Chondrocyte (in vitro differentiated cells): Measurements from ENCODE around the gene PDZD2. TPM values are rescaled to one million over a fixed set of nuclear protein-coding genes. Genes with fewer than 3 reads are reported as not detected.

Experiments
- DNase-seq: peaks from one replicate; pipeline ENCODE4 v3.0.0; 2021; ENCODE audit warnings: mixed read lengths, low spot score
- H3K27ac Mint-ChIP-seq: one replicate; pipeline ENCODE4 v1.8.0; 2021; ENCODE audit warnings: mild to moderate bottlenecking, moderate library complexity, mixed read lengths; ENCODE audit not compliant: unreplicated experiment
- H3K27me3 Mint-ChIP-seq: 2 replicates; pipeline ENCODE4 v1.8.0; 2021; ENCODE audit warnings: low read depth, mixed read lengths
- H3K36me3 Mint-ChIP-seq: 2 replicates; pipeline ENCODE4 v1.8.0; 2021; ENCODE audit warnings: low read depth, mixed read lengths
- H3K4me1 Mint-ChIP-seq: 2 replicates; pipeline ENCODE4 v1.8.0; 2021; ENCODE audit warnings: low read depth, mild to moderate bottlenecking, mixed read lengths
- H3K4me3 Mint-ChIP-seq: one replicate; pipeline ENCODE4 v1.8.0; 2021; ENCODE audit warnings: mild to moderate bottlenecking, moderate library complexity, mixed read lengths; ENCODE audit not compliant: unreplicated experiment
- H3K9me3 Mint-ChIP-seq: 2 replicates; pipeline ENCODE4 v1.8.0; 2021; ENCODE audit warnings: low read depth, mixed read lengths
- total RNA-seq: library from RNA; stranded (reverse); gene quantifications from 3 replicates; pipeline ENCODE4 v1.2.1, GENCODE V29; 2021
- TF ChIP-seq, protein P1 (sequence below): fragments of 200-600 bp; sonication (generic); IDR thresholded peaks from 2 replicates; pipeline ENCODE4 v1.5.0; 2021; ENCODE audit warnings: antibody characterized with exemption, mild to moderate bottlenecking, moderate library complexity

The PDZD2 gene
- total RNA-seq, 1 donor from 2014 or later = 30.9 TPM

DNA sequence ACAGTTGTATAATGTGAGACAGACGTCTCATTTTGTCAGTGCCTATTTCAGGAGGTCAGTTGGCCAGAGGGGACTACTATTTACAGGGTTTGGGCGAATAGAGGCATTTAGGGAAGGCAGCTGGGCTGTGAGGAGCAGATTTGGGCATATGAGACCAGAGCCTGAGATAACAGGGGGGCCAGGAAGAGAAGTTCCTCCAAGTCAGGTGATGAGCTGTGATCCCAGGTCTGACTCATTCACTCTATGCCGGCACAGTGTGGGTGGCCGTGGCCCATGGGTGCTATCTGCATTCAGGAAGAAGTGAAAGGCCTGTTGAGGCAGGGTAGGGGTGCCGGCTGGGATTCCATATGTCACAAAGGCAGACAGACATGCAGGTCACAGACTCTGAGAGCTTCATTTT, 142.8 kb downstream of the PDZD2 start:
- TF ChIP-seq, protein P1, sequence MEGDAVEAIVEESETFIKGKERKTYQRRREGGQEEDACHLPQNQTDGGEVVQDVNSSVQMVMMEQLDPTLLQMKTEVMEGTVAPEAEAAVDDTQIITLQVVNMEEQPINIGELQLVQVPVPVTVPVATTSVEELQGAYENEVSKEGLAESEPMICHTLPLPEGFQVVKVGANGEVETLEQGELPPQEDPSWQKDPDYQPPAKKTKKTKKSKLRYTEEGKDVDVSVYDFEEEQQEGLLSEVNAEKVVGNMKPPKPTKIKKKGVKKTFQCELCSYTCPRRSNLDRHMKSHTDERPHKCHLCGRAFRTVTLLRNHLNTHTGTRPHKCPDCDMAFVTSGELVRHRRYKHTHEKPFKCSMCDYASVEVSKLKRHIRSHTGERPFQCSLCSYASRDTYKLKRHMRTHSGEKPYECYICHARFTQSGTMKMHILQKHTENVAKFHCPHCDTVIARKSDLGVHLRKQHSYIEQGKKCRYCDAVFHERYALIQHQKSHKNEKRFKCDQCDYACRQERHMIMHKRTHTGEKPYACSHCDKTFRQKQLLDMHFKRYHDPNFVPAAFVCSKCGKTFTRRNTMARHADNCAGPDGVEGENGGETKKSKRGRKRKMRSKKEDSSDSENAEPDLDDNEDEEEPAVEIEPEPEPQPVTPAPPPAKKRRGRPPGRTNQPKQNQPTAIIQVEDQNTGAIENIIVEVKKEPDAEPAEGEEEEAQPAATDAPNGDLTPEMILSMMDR = no peak
- Mint-ChIP-seq H3K9me3 (no peaks in the 10 kb centered on the region), H3K27ac (no peak overlapping the region), H3K36me3 (no peaks in the 10 kb centered on the region), H3K4me3 (no peak overlapping the region), H3K4me1 (no peaks in the 10 kb centered on the region), H3K27me3 (peaks cover 34% of the 10 kb centered on the region)
- DNase-seq = no peak

DNA sequence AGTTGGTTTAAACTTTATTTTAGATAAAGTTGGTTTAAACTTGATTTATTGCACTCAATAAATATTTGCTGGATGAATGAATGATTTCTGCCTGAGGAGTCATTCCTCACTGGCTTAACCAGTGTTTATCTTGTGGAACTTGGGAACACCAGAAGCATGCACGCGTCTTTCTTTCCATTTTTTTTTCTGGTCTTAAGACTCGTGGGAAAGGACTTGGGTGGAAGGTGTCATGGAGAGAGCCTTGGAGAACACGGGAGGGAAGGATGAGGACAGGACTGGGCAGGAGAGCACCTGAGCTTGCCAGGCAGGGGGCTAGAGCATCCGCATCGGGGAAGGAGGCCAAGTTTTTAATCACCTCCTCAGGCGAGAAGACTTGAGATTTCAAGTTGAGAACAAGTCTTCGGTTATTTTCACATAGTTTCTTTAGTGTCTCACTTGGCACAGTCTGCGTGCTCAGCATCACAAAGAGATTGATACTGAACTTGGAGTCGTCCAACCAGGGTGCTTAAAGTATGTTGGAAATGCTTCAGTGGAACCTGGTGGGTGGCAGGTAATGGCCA, 144.2 kb downstream of the PDZD2 start:
- Mint-ChIP-seq H3K4me1 (no peaks in the 10 kb centered on the region), H3K4me3 (no peak overlapping the region), H3K27me3 (peaks cover 36% of the 10 kb centered on the region), H3K9me3 (no peaks in the 10 kb centered on the region), H3K27ac (no peak overlapping the region), H3K36me3 (no peaks in the 10 kb centered on the region)
- TF ChIP-seq, protein P1 = no peak
- no peak for DNase-seq

DNA sequence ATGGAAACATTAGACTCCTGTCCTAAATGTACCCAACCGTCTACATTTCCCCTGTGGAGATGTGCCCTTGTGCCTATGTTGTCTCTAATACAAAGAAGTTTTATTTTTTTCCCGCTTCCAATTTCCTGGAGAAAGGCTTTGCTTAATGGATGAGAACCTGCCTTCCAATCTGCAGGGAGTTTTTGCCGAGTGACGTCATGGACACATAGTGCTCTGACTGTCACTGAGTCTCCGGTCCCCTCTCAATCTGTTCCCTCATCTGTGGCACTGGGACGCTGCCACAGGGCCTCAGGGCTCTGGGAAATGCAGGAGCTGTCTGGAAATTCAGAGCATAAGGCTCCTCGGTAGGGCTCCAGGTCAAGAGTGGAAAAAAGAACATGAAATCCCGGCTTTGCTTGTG, 144.8 kb downstream of the PDZD2 start:
- DNase-seq = no peak
- TF ChIP-seq, protein P1 = no peak
- Mint-ChIP-seq H3K4me1 (no peaks in the 10 kb centered on the region), H3K27me3 (peaks cover 33% of the 10 kb centered on the region), H3K36me3 (no peaks in the 10 kb centered on the region), H3K27ac (no peak overlapping the region), H3K9me3 (no peaks in the 10 kb centered on the region), H3K4me3 (no peak overlapping the region)

DNA sequence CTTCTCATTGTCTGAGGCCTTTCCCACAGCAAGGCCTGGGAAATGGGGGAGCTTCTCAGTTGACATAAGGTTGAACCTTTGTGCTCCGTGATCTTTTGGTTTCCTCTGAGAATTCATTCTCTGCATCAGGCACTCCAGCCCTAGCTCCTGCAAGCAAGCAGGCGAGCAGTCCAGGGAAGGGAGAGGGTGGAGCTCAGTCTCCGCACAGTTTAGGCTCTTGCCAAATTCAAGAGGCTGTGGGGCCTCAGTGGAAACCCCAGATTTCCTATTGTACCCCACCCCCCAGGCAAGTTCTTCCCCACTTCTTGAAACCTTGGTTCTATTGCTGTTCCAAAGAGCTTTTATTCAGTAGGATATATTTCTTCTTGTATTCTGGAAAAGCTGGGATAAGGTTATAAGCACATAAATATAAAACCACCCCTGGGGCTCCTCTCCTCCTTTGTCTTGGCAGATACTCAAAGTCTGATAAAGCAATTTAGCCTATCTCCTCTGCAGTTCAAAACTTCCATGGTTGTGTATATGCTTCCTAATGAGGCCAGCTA, 147.2 kb downstream of the PDZD2 start:
- H3K4me1 Mint-ChIP-seq = no peaks in the 10 kb centered on the region
- no peaks in the 10 kb centered on the region for H3K36me3 Mint-ChIP-seq
- H3K27ac Mint-ChIP-seq = no peak overlapping the region
- no peak for DNase-seq
- peaks cover 21% of the 10 kb centered on the region for H3K27me3 Mint-ChIP-seq
- no peak overlapping the region for H3K4me3 Mint-ChIP-seq
- no peaks in the 10 kb centered on the region for H3K9me3 Mint-ChIP-seq
- TF ChIP-seq, protein P1 = no peak

DNA sequence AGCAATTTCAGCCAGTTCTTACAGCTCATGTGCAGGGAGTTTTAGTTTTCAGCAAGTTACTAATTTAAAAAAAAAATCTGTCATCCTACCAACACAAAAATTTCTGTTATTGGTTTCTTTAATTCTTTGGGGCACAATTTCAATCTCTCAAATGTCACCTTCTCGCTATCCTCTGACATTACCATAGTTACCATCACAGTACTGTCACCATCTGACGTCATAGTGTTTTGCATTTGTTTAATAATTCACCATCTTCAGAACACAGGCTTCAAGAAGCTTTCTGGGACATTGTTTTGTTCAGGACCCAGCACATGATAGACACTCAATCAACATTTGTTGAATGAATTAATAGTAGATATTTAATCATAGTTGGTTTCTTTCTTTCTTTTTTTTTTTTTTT, 155.1 kb downstream of the PDZD2 start:
- Mint-ChIP-seq H3K4me3 (no peak overlapping the region), H3K9me3 (no peaks in the 10 kb centered on the region), H3K27me3 (peaks cover 8% of the 10 kb centered on the region), H3K27ac (no peak overlapping the region), H3K36me3 (no peaks in the 10 kb centered on the region), H3K4me1 (no peaks in the 10 kb centered on the region)
- DNase-seq = no peak
- TF ChIP-seq, protein P1 = no peak
